Inferior parietal cortex (tissue), 1 donor: Measurements from ENCODE around the gene GNL3.

Experiments
- DNase-seq: peaks from one replicate; pipeline ENCODE4 v3.0.0-alpha.2; 2016; ENCODE audit errors: extremely low spot score

Gene GNL3

DNA sequence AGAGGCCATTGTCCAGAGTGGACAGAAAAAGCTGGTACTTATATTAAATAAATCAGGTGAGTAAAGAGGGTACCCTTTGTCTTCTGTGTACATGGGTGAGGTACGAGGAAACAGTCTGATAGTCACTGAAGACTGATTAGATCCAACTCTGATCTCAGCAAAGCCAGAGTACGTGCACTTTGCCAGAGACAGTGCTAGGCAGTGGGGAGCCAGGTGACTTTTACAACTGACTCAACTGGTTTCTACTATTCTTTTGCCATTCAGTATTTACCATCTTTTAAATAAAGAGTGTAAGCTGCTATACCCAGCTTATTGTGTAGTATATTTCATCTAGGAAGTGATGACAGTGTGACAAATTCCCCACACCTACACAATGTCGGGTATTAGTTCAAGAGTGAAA, 3.3 kb downstream of the GNL3 start:
- no peak for DNase-seq

DNA sequence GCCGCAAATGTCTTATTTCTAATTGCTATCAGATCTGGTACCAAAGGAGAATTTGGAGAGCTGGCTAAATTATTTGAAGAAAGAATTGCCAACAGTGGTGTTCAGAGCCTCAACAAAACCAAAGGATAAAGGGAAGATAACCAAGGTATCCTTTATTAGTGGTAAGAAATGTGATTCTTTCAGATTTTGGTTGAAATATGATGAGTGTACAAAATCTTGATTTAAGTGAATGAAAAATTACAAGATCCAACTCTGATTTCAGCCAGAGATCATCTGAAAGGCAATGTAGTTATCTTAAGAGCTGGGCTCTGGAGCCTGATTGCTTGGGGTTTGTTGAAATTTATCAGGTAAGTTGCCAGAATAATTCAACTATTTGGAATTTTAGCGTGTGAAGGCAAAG, 4.7 kb downstream of the GNL3 start:
- no peak for DNase-seq

DNA sequence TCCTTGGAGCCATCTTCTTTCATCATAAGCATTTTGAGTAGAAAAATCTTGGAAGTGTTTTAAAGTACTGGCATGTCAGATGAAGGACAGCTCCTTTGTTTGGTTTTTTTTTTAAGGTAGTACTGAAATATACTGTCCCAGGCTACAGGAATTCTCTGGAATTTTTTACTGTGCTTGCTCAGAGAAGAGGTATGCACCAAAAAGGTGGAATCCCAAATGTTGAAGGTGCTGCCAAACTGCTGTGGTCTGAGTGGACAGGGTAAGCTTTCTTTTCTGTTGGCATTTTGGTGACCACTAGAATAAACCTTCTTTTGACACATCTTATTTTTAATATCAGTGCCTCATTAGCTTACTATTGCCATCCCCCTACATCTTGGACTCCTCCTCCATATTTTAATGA, 7.2 kb downstream of the GNL3 start:
- DNase-seq: no peak

DNA sequence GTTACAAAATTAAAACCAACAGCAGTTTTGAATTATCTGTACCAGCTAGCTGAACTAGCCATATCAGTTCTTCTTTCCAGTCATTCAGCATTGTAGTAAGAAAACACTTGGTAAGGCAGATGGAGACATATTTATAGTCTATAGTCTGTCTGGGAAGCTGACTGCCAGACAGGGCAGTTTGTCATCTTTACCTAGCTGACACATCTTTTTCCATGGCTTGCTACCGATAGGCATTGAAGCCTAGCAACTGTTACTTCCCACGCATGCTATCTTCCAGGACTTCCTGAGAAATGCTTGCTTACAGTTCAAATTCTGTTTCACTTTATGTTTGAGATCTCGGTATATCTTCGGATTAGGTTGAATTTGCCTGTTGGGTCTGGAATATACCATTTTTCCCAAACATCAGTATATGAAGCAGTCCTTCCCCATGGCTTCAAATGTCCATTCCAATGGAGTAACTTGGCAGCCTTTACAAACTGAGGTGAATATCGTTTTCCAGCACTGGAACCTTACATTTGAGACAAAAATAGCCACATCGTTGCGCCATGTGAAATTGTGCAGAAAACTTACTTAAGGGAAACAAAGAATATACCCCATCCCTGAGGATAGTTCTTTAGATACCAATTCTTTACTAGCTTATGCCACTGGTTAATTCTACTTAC, 8.8 kb downstream of the GNL3 start:
- no peak for DNase-seq

DNA sequence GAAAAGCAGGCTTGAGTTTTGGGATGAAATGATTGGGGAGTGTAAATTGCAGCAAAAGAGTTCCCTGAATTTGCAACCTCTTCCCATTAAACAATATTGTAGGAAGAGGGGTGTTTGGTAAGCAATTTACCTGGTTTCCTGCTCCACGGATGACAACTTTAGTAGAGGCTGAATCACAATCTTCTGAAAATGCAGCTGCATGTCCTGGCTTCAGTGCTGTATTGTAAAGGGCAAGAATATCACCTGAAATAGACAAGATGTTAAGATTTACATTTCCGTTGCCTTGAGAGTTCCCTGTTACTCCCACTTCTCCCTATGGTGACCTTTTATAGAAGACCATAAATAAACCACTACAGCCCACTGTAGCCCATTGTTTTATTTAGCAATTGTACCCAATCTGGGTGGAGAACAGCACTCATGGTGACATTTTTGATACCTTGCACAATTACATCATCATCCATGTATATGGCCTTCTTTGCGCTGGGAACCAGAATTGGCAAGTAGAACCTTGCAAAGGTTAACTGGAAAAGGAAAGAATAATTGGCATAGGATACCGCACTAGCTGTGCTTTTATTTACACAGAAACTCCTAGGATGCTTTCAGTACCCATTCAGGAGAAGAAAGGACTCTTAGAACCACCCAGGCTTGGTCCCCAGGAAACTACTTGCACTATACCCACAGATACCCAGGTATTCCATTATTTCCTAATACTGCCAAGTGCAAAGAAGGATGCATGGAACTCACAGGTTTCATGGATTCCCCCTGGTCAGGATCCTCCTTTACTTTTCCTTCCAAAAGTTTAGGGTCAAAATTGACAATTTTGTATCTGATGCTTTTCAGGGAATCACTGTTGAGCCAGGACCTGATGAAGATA, 10.2 kb downstream of the GNL3 start:
- DNase-seq: no peak

DNA sequence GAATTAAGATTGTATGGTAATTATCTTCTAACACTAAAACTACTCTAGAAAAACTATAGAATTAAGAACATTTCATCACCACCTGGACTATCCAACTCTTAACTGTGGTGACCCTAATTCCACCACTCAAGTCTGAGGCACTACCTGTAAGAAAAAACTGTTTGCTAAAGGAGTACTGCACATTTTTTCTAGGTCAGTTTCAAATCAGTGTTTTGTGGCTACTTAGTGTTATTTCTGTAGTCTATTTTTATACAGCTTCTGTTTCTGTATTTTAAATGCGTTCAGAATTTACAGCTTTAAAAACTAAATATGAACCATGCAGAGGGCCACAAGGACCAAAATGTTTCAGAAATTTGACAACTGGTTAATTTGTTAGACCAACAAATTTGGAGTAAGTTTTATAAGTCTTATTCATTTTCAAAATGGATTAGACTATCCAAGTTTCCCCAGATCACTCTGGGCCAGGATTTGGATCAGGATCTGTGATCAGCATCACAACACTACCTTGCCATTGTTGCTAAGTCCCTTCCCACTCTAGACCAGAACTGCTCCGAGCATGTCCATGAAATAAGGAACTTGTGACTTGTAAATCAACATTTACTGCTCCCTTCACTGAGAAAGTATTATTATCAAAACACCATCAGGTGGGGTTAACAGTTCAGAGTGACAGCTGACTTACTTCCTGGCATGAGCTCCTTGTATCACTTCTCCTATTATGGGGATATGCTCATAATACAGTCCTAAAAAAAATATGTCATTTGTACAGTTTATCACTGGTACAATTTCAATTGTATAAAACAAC, 11.2 kb downstream of the GNL3 start:
- no peak for DNase-seq

DNA sequence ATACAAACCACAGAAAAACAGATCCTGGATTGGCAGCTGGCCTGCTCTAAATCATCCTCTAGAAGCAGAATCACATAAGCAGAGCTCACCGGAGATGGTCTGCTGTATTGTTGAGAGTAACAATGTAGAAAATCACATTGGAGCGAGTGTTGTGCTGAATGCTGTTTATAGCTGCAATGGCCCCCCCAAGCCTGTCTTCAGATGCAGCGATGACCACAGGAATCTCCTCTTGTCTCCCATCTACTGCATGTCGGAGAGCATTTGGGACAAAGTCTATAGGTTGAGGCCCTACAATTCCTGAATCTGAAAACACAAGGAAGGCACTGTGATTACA, 11.8 kb downstream of the GNL3 start:
- DNase-seq: no peak

DNA sequence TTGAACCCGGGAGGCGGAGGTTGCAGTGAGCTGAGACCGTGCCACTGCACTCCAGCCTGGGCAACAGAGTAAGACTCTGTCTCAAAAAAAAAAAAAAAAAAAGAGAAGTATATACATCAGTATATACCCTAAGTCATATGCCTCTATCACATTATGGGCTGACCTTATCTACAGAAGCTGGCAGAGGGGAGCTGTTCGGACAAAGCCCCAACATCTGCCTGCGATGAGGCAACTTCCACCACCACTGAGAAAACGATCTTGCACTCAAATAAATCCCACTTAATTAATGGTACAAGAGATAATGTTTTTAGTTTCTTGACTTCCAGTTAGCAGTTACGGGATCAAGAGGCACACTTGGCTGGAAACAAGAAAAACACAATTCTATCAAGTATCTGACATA, 17.5 kb downstream of the GNL3 start:
- DNase-seq: no peak

DNA sequence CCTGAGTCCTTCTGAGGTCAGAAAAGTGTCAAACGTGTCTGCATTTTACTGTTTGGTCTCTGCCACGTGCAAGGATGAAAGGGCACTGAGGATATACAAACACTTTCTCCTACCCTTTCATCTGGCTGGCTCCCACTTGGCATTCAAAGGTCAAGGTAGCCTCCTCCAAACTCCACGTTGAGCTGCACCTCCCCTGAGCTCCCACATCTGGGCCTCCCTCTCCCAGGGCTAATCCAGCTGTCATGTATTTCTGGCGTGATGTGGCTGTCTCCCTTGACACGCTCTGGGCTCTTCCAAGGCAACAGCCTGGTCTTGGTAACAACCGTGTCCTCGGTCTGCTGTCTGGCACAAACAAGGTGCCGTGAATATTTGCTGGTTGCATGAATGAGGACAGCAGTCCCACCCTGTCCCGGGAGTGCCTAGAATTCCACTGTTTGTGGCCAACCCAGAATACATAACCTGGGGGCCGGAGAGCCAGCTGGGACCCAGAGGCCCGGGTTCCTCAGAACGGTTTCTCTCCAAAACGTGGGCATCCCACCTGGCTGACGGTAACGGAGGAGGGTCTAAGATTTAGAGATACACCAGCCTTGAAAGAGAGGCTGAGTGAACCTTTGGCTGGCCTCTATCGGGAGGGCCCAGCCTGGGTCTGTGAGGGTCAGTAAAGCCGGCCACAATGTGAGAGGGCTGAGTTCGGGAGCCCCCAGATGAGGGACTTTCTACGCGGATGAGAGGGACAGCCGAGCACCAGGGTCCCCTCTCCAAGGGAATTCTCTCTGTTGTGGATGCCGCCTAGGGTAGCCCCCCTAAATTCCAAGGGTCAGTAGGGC, 19.0 kb downstream of the GNL3 start:
- no peak for DNase-seq

DNA sequence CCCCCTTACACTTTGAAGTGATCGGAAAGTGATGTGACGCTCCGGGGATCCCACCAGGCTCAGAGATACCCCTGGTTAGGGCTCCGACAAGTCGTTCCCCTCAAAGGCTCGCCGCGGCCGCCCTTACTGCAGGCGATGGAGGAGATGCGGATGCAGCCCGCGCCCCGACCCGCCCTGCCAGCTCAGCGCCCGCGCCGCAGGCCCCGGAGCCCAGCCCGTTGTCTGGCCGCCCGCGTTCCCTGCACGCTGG, 19.5 kb downstream of the GNL3 start:
- DNase-seq: no peak

DNA sequence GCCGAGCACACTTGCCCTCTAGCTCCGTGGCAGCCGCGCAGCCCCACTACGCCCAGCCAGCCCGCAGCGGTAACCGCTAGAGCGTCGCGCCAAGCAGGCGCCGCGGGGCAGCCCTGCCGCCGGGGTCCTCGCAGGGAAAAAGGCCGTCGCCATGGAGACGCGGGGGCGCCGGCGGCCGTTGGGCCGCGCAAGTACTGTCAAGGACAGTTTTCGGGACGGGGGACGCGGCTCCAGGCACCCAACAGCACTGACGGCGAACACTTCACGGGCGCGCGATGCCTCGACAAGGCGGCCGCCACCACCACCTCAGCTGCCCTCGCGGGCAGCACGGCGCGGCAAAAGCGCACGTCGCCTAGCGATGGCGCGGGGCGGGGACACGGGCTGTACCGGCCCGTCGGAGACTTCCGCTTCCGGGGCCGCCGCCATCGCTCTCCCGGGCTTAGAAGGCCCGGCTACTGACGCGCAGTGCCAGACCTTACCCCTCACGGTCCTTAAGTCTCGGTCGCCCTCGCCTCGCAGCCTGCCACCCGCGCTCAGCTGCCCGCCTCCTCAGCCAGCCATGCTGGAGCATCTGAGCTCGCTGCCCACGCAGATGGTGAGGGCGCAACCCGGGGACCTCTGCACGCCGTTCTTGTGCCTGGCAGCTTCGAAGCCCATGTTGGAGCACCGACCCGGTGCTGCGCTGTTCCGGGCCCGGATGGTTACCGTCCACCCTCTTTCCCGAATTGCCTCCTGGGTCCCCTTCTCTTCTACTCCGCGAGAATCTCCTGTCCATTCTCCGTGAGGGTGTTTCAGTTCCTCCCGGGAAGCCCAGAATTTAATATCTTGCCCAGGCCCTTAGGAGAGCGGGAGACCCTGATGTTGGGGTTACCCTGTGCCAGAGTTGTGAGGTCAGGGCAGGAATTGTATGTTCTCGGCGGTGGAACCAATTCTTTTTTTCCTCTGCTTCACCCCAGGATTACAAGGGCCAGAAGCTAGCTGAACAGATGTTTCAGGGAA, 20.2 kb downstream of the GNL3 start, which contains the start of the genes GLT8D1 and SPCS1:
GLT8D1 (minus strand) TSS at position 104 of the 999 bp plus-strand sequence. CDS start 5,331 bp downstream, outside the sequence.
SPCS1 (plus strand) TSS at position 419 of the 999 bp plus-strand sequence; CDS start at position 560, 141 bp downstream.
- peak; percentile 89 for DNase-seq

DNA sequence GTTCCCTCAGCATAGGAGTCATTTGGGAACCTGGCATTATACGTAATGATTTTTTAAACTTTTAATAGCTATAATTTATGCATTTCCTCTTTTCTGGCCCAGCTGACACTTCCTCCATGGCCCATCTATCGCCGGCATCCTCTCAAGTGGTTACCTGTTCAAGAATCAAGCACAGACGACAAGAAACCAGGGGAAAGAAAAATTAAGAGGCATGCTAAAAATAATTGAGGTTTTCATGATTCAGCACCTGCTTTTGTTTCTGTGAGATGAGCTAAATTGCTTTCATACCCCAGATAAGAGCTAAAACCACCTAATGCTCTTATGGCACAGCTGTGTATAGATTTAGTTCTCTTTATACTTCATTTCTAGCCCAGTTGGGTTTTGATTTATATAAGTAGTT, 21.8 kb downstream of the GNL3 start:
- DNase-seq: no peak

DNA sequence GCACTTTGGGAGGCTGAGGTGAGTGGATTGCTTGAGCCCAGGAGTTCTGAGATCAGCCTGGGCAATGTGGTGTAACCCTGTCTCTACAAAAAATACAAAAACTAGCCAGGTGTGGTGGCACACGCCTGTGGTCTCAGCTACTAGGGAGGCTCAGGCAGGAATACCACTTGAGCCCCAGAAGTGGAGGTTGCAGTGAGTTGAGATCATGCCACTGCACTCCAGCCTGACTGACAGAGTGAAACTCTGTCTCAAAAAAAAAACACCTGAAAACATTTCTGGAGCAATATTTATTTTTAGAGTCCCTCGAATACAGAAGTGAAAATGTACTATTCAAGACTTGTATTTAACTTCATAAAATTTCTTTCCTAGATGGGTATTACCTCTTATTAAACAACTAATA, 24.7 kb downstream of the GNL3 start:
- no peak for DNase-seq

DNA sequence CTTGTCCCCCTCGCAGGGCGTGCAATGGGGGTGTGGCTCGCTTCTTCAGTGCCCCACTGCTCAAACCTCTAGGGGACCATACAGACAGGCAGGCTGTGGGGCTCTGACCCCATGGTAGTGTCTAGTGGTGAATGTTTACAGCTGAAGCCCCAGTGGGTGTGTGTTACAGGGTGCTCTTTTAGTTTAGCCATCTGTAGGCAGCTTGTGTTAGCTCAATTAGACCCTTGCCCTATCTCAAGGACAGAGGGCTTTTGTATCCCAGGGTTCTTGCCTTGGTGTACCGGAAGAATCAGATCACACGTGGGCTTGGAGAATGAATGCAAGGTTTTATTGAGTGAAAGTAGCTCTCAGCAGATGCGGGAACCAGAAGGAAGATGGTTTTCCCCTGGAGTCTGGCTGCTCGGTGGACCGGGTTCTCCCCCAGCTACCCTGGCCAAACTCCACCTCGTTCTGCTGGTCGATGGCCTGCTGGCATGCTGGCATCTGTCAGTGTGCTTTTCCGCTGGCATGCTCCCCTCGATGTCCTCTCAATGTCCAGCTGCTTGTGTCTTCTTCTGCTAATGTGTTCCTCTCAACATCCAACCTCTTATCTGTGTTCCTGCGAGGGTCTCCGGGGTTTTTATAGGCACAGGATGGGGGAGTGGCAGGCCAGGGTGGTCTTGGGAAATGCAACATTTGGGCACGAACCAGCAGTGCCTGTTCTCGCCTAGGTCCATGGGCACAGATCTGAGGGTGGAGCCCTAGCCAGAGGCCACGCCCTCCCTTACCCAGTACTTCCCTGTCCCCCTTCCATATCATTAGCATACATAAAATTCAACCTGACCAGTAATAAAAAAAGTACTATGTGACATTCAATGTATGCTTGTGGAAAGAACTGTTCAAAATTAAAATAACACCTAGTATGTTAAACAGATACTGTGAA, 26.7 kb downstream of the GNL3 start:
- DNase-seq: no peak

DNA sequence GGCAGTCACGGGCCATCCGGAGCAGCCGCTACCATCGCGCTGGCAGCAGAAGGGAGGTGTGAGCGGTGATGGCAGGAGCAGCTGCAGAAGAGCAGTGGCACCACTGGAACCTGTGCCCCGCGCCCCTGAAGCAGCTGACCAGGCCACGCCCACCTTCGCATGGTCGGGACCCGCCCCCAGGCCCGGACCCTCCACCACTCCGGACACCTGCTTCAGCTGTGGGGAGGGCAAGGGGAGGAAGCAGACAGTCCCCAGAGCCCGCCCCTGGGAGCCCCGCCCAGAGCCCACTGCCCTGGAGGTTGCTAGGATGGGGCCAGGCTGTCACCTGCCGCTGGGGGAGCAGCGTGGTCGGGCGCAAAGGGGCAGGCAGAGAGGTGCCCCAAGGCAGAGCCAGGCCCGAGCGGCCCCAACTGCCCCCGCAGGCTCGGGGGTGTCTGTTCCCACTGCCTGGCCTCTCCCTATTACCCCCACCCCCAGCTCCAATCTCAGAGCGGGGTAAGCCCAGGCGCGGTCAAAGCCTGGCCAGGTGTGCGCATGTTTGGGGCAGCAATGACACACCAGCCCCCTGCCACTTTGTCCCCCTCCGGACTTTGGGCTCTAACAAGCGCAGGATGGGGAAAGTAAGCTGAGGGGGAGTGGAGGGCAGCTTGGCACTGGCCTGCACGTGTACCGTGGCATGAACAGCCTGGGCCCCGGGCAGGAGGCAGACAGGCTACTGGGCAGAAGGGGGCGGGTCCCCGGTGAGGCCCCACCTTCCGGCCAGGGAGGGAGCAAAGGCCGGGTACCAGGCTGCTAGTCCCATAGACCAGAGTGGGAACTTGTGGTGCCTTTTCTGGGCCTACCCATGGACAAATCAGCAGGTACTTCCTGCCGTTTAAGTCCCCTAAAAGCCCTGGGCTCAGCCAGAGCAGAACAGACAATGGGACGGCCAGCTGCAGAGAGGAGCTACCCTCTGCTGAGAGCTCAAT, 28.8 kb downstream of the GNL3 start:
- DNase-seq: no peak

DNA sequence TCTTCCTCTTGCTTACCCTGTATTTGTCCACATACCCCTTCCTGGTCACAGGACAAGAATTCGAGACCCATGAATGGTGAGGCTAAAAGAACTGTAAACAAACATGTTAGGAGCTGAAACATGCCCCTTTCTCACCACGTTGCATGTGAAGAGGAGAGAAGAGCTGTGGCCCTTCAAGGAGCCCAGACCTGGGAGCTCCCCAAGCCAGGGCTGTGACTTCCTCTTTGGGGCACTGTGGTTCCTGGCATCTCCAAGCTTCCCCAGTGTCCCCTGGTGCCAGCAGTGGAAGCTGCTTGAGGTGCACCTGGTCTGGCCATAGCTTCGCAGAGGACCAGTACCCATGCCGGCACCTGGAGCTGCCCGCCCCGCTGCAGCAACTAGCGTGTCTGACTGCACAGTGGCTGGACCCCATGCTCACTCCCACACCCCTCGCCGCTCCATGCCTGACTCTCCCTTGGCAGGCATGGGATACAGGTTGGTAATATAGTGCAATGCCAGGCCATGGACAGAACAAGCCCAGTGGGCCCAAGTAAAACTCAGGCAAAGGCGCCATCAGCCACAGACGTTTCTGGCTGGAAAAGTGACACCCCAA, 30.0 kb downstream of the GNL3 start:
- DNase-seq: no peak

DNA sequence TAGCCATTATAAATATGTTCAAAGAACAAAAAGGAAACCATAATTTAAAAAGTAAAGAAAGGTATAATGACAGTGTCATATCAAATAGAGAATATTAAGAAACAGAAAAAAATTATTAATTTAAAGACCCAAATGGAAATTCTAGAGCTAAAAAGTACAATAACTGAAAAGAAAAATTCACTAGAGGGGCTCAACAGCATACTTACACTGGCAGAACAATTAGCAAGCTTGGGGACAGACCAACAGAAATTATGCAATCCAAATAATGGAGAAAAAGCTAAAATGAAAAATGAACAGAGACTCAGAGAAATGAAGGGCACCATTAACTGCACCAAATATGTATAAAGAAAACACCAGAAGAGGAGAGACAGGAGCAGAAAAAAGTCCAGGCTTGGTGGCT, 33.8 kb downstream of the GNL3 start:
- no peak for DNase-seq
